GM12892 (cell line): Measurements from ENCODE around the gene KLF6.

Experiments
- POLR2A ChIP-seq: IDR thresholded peaks from 2 replicates; pipeline ENCODE4 v1.6.1; 2011; ENCODE audit warnings: low read depth, low read length, control low read depth
- TAF1 ChIP-seq: IDR thresholded peaks from 2 replicates; pipeline ENCODE4 v1.6.1; 2011; ENCODE audit warnings: low read depth, mild to moderate bottlenecking, control low read depth, low read length, borderline replicate concordance

DNA sequence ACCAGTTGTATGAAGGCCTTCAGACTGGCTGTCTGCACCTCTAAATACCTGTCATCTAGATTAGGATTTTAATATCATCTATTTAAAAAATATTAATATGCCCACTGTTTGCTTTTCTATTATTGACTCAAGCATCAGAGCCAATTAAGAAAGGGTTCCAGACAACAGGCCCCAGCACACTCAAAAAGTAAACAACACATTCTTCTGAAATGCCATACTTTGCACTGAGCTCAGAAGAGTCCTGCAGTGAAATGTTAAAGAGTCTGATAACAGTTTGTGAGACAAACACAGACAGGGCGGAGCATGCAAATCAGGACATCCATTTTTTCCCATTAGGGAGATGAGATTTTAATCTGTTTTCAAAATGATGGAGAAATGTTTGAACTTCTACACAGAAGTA lies 45.9 kb upstream of the KLF6 start:
- TF ChIP-seq POLR2A, result no peak
- no peak for TF ChIP-seq TAF1
